Activated CD4-positive, alpha-beta T cell treated with anti-CD3 and anti-CD28 coated beads, Interleukin-2, amount 50 U/mL, for 24 hours (primary cell): ENCODE results near the gene MEOX1.
"Not testable (repeated sequence)": the region's sequence is repeated elsewhere in the genome, so short reads cannot be mapped to it uniquely, and the experiment has no call there.

Experiments used
- DNase-seq, 2 donors: peaks; one replicate each; pipeline ENCODE4 v3.0.0-alpha.2; 2020; ENCODE audit warnings: low read depth in 1 of 2, low spot score in 1 of 2

The MEOX1 gene

DNA sequence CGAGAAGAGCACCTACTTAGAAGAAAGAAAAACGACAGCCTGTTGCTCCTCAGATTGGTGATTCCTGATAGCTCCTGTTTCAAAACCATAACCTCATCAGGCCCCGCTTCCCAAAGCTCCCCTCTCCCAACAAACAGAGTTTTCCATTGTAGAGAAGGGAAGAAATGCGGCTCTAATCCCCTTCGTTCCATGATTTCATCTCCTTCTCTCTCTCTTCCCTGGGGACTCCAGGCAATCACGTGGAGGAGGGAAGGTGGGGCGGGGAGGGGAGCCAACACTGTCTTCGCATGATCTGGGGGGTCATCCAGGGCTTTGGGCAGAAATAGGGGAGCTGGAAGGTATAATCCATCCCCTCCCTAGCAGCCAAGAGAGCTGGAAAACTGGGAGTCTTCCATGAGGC is 43.4 kb downstream of the MEOX1 start:
- no peak for DNase-seq

DNA sequence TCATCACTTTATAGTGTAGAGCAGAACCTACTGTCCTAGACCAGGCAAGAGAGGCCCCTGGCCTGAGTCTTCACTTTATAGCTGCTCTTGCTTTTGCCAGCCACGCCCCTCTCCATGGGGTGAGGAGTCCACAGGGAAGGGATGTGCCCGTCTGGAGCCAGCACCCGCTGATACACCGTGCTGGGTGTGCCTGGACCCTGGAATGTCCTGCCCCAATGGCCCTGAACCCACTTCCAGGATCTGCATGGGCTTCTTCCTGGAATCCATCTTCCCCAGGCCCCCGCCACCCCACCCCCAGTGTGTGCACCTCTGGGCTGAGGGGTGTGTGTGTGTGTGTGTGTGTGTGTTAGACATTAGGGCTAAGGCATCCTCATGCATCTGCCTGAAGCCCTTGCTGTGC is 44.9 kb downstream of the MEOX1 start:
- no peak for DNase-seq

DNA sequence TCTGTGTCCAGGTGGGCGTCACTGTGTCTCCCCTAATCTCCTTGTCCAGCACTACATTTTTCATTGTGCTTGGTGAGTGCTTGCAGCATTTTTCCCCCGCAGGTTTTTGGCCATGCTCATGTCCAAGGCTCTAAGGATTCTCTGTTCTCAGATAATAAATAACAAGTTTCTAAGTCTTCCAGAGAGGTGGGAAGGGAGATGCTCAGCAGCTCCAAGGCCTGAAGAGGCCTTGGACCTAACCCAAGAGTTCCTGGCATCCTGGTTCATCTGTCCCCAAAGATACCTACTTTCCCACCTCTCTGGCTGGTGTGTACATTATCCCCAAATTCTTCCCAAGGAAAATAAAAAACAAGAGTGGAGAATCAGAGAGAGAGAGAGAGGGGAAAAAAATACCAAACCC is 45.3 kb downstream of the MEOX1 start:
- no peak for DNase-seq

DNA sequence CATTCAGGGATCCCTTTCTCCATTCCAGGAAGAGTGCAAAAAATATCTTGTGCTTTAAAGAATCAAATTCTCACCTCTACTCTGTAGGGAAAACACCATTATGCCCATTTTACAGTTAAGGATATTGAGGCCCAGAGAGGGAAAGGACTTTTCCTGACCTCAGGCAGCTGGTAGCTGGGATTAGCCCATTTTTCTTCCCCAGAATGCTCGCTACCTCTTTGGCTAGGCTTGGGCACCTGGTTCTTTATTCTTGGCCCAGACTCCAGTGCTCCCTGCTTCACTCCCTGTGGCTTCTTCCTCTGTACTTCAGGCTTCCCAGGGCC is 45.7 kb downstream of the MEOX1 start:
- no peak for DNase-seq

DNA sequence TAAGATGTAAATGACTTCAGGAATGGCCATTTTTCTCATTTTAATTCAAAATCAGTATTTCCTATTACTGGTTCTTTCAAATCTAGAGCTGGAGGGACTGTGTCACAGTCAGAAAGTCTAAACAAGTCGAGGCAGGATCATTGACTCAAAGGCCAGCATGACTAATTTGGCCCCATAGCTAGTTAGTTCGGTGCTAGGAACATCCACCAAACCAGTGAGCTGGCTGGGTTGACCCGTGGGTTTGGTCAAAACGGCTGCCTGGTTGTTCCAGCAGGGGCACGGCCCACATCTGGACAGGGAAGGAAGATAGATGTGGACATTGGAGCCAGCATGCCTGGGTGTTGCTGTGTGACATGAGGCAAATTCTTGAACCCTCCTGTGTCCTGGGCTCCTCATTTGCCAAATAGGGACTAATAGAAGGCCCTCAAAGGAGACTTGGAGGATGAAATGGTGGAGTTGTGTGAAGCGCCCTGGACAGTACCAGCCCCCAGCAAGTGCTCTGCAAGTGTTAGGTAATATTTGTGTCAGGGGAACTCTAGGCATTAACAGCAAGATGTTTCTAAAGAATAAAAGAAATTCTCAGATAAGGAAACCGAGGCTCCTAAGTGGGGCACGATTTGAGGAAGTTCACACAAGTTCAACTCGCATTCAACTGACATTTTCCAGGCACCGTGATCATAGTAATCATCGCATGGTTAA is 46.2 kb downstream of the MEOX1 start:
- DNase-seq: no peak

DNA sequence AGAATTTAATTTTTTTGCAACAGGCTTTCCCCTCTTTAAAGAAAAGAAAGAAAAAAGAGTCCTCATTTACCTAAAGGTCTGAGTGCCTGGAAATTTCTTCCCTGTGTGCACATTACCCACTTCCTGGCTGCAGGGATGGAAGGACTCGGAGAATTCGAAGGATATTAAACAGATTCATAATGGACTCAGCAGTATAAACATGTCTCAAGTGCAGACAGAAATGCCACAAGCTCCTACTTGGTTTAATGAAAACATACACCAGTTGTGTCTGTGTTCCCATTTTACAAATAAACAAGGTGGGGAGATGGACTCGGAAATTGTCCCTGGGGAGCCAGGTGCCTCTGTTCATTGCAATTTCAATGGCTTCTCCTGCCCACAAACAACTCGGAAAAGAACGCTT is 47.2 kb downstream of the MEOX1 start:
- DNase-seq: no peak

DNA sequence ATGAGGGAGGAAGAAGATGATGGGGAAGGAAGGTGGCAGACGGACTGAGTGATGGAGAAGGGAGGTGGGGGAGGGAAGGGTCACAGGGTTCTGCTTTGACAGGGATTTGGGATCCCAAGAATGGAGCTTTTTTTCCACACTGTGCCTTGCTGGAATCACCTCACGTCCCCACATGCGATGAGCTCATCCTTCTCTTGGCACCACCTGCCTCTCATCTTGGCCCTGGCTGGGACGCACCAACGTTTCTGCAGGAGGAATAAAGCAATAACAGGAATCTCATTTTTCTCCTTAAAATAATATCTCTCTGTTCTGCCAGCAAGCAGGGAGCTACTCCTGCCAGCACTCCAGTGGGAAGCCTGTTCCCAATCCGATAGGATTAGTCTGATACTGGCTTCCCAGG is 47.8 kb downstream of the MEOX1 start:
- DNase-seq: no peak

DNA sequence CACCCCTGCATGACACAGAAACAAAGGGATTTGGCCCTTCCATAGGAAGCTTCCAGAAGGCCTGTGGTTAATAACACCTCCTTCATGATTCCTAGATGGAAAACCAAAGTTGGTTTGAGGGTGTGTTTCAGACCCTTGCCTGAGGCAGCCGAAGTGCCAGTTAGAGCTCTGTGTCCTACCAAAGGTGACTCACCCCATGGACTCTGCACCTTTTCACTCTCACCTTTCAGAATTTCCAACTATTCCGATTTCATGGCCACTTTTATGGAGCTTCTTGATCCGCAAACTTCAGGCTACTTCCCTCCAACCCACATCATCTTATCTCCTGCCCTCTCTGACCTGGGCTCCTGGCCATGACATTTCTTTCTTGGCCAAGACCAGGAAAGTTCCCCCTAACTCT is 49.2 kb downstream of the MEOX1 start:
- no peak for DNase-seq

DNA sequence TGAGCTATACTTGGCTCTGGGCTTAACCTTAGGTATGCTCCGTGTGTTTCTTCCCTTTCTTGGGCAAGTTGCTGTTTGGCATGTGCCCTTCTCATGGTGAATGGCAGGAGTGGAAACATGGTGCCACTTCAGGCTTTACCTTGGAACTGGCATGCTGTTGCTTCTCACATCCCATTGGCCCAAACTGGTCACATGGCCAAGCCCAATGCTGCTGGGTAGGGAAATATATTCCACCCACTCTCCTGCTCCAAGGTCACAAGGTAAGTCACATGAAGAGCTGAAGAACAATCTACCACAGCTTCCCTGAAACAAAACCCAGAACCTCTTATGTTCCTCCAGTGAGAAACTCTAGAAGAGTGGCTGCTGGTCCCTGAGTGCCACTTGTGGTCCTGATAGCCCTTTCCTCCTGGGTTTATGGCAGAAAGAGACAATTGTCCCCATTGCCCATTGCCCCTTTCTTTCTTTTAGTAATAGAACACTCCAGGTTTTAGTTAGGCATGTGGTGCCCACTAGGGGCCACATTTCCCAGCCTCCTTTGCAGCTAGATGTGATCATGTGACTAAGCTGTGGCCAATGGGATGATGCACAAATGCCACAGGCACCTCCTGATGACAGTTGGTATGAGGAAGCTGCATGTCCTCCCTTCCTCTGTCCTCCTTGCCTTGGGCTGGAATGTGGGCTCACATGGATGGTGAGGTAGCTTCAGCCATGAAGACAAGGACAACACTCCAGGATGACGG is 50.3 kb downstream of the MEOX1 start:
- DNase-seq: no peak

DNA sequence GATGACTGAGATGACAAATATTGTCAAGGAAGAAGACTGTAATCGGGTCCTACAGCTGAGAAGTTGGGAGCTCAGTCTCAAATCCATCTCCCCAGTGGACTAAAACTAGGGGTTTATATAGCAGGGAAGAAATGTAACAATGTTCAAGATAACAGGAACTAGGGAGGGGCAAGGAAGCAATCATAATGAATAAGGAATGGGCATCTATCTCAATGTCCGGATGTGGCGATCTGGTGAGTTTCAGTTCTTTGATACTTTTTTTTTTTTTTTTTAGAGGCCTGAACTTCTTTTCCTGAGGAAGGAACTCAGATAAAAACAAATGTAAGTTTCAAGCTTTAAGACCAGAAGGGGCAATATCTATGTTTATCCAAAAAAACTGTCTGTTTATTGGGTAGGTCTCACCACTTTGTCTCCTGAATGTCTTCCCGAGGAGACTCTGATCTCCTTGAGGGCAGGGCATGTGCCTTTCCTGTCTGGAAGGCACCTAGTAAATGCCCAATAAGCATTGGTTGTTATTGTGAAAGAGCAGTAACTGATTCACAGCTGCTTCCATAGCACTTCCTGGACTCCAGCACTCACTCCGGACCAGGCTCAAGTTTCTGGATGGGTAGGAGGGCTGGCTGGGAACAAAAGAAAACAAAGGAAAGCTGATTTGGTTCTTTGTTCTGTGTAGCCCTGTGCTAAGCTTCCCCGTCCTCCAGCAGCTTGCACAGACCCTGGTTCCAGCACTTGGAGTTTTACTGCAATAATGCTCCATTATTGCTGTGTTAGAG is 51.9 kb downstream of the MEOX1 start:
- no peak for DNase-seq

DNA sequence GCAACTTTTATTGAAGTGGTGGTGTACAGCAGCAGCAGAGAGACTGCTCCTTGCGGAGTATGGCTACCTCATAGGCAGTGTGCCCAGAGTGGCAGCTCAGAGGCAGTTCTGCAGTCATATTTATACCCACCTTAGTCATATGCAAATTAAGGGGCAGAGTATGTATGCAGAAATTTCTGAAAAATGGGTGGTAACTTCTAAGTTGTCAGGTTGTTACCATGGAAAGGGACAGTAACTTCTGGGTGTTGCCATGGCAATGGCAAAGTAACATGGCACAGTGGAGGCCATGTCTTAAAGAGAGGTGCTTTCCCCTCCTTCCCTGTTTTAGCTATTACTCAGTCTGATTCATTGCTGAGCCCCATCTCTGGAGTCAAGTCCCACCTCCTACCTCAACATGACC is 53.4 kb downstream of the MEOX1 start:
- DNase-seq: peak in 1 of 2 donors; percentile 57

DNA sequence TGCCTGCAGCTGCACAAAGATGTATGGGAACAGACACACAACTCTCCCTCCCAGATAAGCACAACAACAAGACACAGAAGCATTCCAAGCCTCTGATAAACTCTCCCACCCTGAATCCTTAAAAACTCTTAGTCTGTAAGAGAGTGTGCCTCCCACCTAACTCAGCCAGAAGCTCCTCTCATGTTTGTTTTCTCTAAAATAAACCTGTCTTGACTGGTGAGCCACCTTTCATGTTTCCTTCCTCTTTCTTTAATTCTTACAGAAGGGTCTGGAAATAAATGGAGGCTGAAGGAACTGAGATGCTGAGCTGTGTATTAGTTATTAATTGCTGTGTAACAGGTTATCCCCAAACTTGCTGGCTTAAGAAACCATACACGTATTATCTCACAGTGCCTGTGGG is 57.2 kb downstream of the MEOX1 start:
- no peak for DNase-seq

DNA sequence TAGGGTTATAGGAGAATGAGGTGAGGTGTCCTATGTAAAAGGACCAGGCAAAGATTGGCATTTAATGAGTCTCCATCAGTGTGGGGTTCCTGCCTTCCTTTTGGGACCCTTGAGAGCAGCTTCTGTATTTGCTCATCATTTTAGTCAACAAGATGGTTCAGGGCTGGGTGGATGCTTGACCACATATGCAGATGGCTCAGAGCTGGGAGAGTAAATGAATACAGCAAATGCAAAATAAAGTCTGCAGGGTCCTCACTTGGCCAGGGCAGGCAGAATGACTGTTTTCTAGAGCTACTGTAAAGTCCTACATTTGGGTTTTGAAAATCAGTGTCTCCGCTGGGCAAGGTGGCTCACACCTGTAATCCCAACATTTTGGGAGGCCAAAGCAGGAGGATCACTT is 58.4 kb downstream of the MEOX1 start:
- DNase-seq: no peak

DNA sequence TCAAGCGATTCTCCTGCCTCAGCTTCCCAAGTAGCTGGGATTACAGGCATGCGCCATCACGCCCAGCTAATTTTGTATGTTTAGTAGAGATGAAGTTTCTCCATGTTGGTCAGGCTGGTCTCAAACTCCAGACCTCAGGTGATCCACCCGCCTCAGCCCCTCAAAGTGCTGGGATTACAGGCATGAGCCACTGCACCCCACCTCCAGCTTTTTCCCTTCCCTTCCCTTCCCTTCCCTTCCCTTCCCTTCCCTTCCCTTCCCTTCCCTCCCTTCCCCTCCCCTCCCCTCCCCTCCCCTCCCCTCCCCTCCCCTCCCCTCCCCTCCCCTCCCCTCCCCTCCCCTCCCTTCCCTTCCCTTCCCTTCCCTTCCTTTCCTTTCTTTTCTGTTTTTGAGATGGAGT is 59.2 kb downstream of the MEOX1 start:
- DNase-seq: not testable (repeated sequence)

DNA sequence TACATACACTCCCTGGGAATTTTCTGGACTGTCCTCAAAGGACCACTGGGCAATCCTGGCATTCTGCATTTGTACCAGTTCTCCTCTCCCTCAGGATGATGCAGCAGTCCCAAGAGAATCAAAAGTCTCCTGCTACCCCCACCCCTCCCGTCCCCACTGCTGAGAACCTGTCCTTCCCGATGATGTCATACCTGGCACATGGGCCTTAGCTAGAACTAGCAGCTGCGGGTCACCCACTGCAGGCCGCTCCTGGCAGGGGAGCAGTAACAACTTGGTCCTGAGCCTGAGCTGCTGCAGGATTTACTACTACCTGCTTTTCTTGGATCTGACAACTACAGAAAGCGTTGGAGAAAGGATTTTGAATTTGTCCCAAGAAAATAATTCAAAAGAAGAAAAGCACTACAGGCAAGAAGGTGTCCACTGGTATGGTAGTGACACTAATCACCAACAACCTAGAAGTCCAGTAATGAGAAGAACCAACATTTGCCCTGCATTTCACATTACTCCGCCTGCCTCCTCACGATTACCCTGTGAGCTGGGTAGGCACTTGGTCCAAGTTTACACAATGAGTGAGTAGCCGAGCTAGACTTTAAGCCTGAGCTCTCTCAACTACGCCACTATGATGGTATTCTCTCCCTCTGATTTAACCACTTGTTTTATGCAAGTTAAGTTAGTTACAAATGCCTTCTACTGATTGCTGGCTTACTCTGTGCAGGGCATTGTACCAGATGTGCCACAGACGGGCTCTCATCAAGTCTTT is 60.3 kb downstream of the MEOX1 start:
- DNase-seq: no peak

DNA sequence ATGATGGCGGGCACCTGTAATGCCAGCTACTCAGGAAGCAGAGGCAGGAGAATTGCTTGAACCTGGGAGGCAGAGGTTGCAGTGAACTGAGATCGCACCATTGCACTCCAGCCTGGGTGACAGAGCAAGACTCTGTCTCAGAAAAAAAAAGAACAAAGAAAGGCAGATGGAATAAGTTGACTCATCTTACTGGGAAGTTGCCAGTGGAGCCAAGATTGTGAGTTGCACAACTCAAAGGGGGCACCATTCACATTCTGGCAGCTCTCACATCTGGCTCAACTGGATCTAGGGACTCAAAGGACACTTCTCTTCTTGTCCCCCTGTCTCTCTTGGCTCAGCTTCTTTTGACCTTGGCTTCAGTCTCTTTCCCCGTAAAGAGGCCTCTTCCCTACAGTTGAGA is 61.9 kb downstream of the MEOX1 start:
- DNase-seq: no peak

DNA sequence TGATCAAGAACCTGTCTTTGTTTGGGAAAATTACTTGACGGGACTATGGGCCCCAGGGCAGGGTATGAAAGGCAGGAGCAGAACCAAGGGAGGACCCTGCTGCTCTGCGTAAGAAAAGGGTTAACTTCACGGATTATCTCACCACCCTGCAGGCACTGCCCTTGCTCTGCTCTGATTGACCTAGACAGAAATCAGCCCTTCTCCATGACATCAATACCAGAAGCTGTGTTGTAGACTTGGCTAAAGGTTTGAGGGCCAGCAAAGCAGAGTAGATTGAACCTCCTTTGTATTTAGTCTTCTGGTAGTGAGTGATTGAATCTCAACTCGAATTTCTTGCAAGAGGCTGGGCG is 62.7 kb downstream of the MEOX1 start:
- DNase-seq: no peak

DNA sequence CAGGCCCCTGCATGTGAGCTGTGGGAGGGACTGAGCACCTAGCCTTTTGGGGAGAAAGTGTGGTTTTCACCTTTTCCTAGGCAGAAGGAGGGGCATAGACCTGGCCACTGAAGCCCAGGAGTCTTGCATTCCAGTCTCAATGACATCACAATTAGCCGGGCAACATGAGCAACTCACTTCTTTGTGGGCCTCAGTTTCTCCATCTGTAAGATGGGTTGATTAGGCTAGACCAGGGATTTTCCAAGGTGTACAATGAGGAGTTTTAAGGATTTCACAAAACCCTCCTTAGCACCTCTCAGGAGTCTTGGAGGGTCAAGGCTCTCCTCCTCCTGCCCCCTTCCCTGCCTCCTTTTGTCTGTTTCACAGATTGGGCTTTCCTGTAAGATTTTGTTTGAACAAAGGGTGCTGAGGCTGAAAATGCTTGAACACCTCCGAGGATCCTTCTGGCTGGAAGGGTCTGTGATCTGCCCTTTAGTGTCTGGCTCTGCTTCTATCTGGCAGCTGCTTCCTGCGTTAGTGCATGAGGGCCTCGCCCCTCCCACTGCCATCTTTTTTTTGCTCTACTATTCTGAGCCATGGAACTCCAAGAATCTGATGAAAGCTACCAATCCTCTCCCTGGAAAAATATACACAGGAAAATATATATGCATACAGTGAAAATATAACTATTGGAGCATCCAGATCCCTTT is 63.2 kb downstream of the MEOX1 start:
- DNase-seq: no peak

DNA sequence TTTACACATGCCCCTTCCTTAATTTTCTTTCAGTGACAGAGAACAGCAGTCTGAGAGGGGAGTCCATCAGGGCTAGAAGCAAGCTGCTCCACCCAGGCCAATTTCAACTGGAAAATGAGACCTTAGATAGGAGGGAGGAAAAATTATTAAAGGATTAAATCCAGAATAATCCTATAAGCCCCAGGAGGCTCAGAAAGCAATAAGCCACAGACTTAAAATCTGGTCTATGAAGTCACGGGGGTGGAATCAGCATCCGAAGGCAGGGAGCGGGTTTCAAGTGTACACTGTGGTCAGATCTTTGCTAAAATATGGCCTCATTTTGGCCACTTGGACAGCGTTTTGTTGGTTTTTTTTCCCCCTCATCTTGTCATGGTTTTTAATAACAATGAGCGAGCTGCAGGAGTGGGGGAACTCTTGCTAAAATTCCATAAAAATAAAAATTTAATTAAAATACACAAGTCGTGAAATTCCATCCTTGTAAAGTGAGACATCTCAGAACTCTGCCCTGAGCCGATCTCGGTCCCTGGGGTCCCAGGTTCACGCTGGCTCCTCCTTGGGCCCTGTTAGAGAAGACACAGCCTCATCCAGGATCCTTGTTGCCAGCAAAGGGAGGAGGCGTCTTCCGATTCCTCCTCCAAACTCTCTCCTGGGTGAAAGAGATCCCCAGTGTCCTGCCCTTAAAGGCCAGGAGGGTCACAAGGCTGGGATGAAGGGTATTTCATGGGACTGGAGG is 63.9 kb downstream of the MEOX1 start:
- DNase-seq: no peak

DNA sequence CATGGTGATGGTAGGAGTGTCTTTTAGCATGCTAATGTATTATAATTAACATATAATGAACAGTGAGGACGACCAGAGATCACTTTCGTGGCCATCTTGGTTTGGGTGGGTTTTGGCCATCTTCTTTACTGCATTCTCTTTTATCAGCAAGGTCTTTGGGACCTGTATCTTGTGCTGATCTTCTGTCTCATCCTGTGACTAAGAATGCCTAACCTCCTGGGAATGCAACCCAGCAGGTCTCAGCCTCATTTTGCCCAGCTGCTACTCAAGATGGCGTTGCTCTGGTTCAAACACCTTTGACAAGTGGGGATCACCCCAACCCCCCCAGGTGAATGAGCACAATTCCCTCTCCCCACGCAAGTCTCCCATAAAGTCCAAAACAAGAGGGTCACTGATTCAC is 66.3 kb downstream of the MEOX1 start:
- no peak for DNase-seq
